HepG2 (cell line): Measurements from ENCODE around the gene ANO9. TPM values are rescaled to one million over a fixed set of nuclear protein-coding genes. Genes with fewer than 3 reads are reported as not detected.
A peak's percentile ranks its signal among the peaks of the same experiment; 100 is the strongest.

Source experiments
- AHR ChIP-seq: IDR thresholded peaks from 2 replicates; pipeline ENCODE4 v1.6.1; 2018; ENCODE audit warnings: missing genetic modification reagents, missing compliant biosample characterization
- BRCA1 ChIP-seq: sonication (generic); formaldehyde crosslinking; IDR thresholded peaks from 2 replicates; pipeline ENCODE4 v1.4.0; 2020; ENCODE audit warnings: missing genetic modification reagents
- HOXA9 ChIP-seq: sonication (generic); formaldehyde crosslinking; IDR thresholded peaks from 2 replicates; pipeline ENCODE4 v1.8.1; 2022; ENCODE audit warnings: missing genetic modification reagents, mild to moderate bottlenecking, moderate library complexity, borderline replicate concordance
- KDM4B ChIP-seq: sonication (generic); formaldehyde crosslinking; IDR thresholded peaks from 2 replicates; pipeline ENCODE4 v1.4.0; 2020; ENCODE audit warnings: missing genetic modification reagents
- NBN ChIP-seq: fragments of 450-650 bp; conservative IDR thresholded peaks from 2 replicates; pipeline ENCODE4 v1.6.1; 2017
- NFE2L1 ChIP-seq: sonication (generic); formaldehyde crosslinking; IDR thresholded peaks from 2 replicates; pipeline ENCODE4 v1.4.0; 2020; ENCODE audit warnings: missing genetic modification reagents, mild to moderate bottlenecking, borderline replicate concordance
- REXO4 ChIP-seq: sonication (generic); formaldehyde crosslinking; IDR thresholded peaks from 2 replicates; pipeline ENCODE4 v1.8.0; 2022; ENCODE audit warnings: missing genetic modification reagents, mild to moderate bottlenecking, borderline replicate concordance
- SP1 ChIP-seq, 2 experiments: fragments of 450-650 bp in 1 of 2; sonication (generic) in 1 of 2; formaldehyde crosslinking in 1 of 2; IDR thresholded peaks; 2 replicates each; pipeline versions ENCODE4 v1.4.0 to v1.6.1; 2016 to 2020; ENCODE audit warnings: missing genetic modification reagents in 1 of 2
- TEAD3 ChIP-seq: optimal IDR thresholded peaks from 2 replicates; pipeline ENCODE3; 2016; ENCODE audit warnings: borderline replicate concordance
- WIZ ChIP-seq: sonication (generic); formaldehyde crosslinking; IDR thresholded peaks from 2 replicates; pipeline ENCODE4 v1.5.1; 2020; ENCODE audit warnings: mild to moderate bottlenecking, missing genetic modification reagents
- ZBTB20 ChIP-seq: sonication (generic); formaldehyde crosslinking; IDR thresholded peaks from 2 replicates; pipeline ENCODE4 v1.8.1; 2023; ENCODE audit warnings: missing genetic modification reagents, low read depth, mild to moderate bottlenecking, borderline replicate concordance
- ZFY ChIP-seq: sonication (generic); formaldehyde crosslinking; IDR thresholded peaks from 2 replicates; pipeline ENCODE4 v1.4.0; 2020; ENCODE audit warnings: missing genetic modification reagents
- ZNF30 ChIP-seq: sonication (generic); formaldehyde crosslinking; IDR thresholded peaks from 2 replicates; pipeline ENCODE4 v1.5.0; 2020; ENCODE audit warnings: mild to moderate bottlenecking, missing genetic modification reagents
- ZNF556 ChIP-seq: sonication (generic); formaldehyde crosslinking; IDR thresholded peaks from 2 replicates; pipeline ENCODE4 v1.4.0; 2020; ENCODE audit warnings: mild to moderate bottlenecking, missing genetic modification reagents, borderline replicate concordance
- ZNF629 ChIP-seq: sonication (generic); formaldehyde crosslinking; conservative IDR thresholded peaks from 2 replicates; pipeline ENCODE4 v1.5.0; 2020; ENCODE audit warnings: missing genetic modification reagents
- ZNF691 ChIP-seq: sonication (generic); formaldehyde crosslinking; IDR thresholded peaks from 2 replicates; pipeline ENCODE4 v1.4.0; 2020; ENCODE audit warnings: missing genetic modification reagents, low read depth, mild to moderate bottlenecking, borderline replicate concordance
- ZNF704 ChIP-seq: sonication (generic); formaldehyde crosslinking; IDR thresholded peaks from 2 replicates; pipeline ENCODE4 v1.8.1; 2023; ENCODE audit warnings: mild to moderate bottlenecking, inconsistent platforms, moderate library complexity, missing genetic modification reagents, borderline replicate concordance
- polyA plus RNA-seq, 8 experiments: library from polyadenylated mRNA; depleted of rRNA in 3 of 8; stranded (reverse) in 7 of 8; unstranded in 1 of 8; fragments of >200 nt; fragmentation: Illumina TruSeq in 4 of 8; extraction: Trizol in 4 of 8; gene quantifications; 2 replicates each; pipeline versions ENCODE4 v1.2.1 to v1.2.3, GENCODE V29; 2011 to 2016; ENCODE audit warnings: low read depth in 4 of 8, missing spikeins in 1 of 8, mixed read lengths in 1 of 8; ENCODE audit not compliant: insufficient read depth in 1 of 8
- total RNA-seq, 5 experiments: library from RNA; depleted of rRNA; stranded (reverse); fragments of >200 nt; fragmentation: Illumina TruSeq; extraction: Trizol; gene quantifications; 2 replicates each; pipeline ENCODE4 v1.2.3, GENCODE V29; 2016; ENCODE audit warnings: low read depth in 1 of 5
- TF ChIP-seq, protein P1 (sequence below): sonication (generic); formaldehyde crosslinking; conservative IDR thresholded peaks from 2 replicates; pipeline ENCODE4 v1.8.1; 2023; ENCODE audit warnings: missing genetic modification reagents
- TF ChIP-seq, protein P2 (sequence below), 2 experiments: sonication (generic) in 1 of 2; formaldehyde crosslinking in 1 of 2; IDR thresholded peaks; 2 replicates each; pipeline versions ENCODE4 v1.4.0 to v1.6.1; 2016 to 2020; ENCODE audit warnings: borderline replicate concordance in 1 of 2, low read depth in 1 of 2, mild to moderate bottlenecking in 1 of 2, missing genetic modification reagents in 1 of 2
- TF ChIP-seq, protein P3 (sequence below): sonication (generic); formaldehyde crosslinking; IDR thresholded peaks from 2 replicates; pipeline ENCODE4 v1.5.0; 2020; ENCODE audit warnings: mild to moderate bottlenecking, missing genetic modification reagents, moderate library complexity

Gene ANO9
- total and polyA plus RNA-seq, 2 of the 13 experiments (the other 11 are each of a cell fraction or from before 2014, with no cell fraction given): 8.9 to 14.3 TPM

GRCh38 chr11:396948-397548 lies 44.8 kb downstream of the ANO9 start (continued):
- TF ChIP-seq ZNF556 (0 out of 2 replicates have a peak, but pooled peaks have one; percentile 42), AHR (CRISPR knock-in tag) (no peak), NFE2L1 (CRISPR knock-in tag) (no peak), BRCA1 (no peak), ZNF30 (no peak), TEAD3 (CRISPR knock-in tag) (peak; percentile 23), ZNF629 (CRISPR knock-in tag) (no peak), ZBTB20 (CRISPR knock-in tag) (no peak; the same call in 1 of the 2 replicates), NBN (no peak), ZNF691 (CRISPR knock-in tag) (no peak), ZFY (peak; percentile 65; the same call in 1 of the 2 replicates), WIZ (no peak), HOXA9 (CRISPR knock-in tag) (no peak), ZNF704 (CRISPR knock-in tag) (no peak), KDM4B (CRISPR knock-in tag) (no peak), SP1 (IDR thresholded peaks at IDR 0.05) (no peak), SP1 (CRISPR knock-in tag; IDR thresholded peaks at IDR 0.05) (no peak), REXO4 (CRISPR knock-in tag) (no peak)
- TF ChIP-seq, protein P1, sequence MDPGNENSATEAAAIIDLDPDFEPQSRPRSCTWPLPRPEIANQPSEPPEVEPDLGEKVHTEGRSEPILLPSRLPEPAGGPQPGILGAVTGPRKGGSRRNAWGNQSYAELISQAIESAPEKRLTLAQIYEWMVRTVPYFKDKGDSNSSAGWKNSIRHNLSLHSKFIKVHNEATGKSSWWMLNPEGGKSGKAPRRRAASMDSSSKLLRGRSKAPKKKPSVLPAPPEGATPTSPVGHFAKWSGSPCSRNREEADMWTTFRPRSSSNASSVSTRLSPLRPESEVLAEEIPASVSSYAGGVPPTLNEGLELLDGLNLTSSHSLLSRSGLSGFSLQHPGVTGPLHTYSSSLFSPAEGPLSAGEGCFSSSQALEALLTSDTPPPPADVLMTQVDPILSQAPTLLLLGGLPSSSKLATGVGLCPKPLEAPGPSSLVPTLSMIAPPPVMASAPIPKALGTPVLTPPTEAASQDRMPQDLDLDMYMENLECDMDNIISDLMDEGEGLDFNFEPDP: no peak
- TF ChIP-seq, protein P2, sequence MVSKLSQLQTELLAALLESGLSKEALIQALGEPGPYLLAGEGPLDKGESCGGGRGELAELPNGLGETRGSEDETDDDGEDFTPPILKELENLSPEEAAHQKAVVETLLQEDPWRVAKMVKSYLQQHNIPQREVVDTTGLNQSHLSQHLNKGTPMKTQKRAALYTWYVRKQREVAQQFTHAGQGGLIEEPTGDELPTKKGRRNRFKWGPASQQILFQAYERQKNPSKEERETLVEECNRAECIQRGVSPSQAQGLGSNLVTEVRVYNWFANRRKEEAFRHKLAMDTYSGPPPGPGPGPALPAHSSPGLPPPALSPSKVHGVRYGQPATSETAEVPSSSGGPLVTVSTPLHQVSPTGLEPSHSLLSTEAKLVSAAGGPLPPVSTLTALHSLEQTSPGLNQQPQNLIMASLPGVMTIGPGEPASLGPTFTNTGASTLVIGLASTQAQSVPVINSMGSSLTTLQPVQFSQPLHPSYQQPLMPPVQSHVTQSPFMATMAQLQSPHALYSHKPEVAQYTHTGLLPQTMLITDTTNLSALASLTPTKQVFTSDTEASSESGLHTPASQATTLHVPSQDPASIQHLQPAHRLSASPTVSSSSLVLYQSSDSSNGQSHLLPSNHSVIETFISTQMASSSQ (IDR thresholded peaks at IDR 0.05; ENCODE audit: low read depth): no peak
- TF ChIP-seq, protein P2 (CRISPR knock-in tag; IDR thresholded peaks at IDR 0.05; ENCODE audit: borderline replicate concordance): no peak
- TF ChIP-seq, protein P3, sequence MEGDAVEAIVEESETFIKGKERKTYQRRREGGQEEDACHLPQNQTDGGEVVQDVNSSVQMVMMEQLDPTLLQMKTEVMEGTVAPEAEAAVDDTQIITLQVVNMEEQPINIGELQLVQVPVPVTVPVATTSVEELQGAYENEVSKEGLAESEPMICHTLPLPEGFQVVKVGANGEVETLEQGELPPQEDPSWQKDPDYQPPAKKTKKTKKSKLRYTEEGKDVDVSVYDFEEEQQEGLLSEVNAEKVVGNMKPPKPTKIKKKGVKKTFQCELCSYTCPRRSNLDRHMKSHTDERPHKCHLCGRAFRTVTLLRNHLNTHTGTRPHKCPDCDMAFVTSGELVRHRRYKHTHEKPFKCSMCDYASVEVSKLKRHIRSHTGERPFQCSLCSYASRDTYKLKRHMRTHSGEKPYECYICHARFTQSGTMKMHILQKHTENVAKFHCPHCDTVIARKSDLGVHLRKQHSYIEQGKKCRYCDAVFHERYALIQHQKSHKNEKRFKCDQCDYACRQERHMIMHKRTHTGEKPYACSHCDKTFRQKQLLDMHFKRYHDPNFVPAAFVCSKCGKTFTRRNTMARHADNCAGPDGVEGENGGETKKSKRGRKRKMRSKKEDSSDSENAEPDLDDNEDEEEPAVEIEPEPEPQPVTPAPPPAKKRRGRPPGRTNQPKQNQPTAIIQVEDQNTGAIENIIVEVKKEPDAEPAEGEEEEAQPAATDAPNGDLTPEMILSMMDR (CRISPR knock-in tag): peak; percentile 93
